Measurements from ENCODE around the gene FGF12.

FGF12 gene

DNA sequence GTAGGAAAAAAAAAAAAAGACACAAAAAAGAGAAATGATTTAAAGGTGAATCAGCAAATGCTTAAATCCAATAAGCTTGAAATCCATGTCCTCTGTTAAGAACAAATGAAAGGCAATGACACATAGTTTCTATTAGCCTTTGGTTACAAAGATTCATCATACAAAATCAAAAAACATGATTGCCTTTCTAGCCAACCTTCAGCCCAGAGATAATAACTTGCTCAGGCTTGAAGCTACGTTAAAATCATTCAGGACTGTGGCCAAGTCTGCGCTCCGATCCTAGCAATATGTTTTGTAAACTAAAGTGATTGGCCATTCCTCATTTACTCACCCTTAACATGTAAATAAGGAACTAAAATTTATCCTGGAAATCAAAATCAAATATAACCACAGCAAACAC lies 556.7 kb downstream of the FGF12 start:
- no peak for DNase-seq

DNA sequence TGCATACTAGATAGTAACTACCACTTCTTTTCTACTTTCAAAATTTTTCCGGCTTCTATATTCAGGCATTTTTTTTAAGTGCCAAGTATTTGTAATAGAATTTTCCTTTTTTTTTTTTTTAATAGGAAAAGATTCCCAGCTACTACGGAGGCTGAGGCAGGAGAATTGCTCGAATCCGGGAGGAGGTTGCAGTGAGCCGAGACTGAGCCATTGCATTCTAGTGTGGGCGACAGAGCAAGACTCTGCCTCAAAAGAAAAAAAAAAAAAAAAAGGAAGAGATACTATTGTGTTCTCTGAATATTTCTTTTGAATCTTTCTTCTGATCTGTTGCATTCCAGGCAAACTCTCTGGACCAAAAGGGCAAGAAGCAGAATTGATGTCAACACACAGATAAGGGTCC lies 557.3 kb downstream of the FGF12 start:
- DNase-seq, result no peak

DNA sequence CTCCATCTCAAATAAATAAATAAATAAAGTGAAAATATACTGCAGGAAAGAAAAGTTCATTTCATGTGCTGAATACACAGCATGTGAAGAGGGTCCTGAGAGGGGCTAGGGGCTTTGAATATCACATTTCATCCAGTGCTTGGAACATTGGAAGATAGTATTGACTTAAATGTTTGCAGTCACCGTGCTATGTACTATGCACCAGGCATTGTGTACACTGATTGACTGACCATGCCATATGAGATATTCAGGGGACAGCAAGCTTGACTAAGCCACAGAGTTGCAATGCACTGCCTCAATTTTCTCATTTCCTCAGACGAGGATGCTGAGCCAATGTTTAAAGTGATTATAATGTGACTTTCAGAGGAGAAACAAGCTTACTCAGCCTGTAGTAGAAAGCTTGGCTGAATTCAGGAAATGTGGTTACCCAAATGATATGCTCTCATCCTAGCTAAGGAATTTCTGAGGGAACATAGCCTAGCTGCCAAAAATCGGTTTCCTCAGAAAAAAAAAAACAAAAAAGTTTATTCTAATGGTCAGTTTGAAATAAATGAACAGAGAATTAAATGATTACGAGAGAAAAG lies 557.9 kb downstream of the FGF12 start:
- no peak for DNase-seq

DNA sequence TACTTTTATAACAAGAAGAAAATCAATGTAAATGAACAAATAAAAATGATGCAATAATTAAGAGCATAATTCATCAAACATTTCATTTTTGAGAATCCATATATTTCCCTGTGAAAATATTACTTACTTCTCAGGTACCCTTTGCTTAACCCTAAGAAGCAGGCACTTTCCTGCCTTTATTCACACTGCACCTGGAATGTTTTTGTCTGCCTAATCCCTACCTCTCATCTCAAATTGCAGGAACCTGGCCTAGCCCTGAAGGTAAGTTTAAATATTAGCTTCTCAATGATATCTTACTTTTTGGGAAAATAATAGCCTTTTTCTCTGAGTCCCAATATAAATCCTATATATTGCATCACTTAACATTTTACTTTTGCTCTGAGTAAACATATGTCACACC lies 559.1 kb downstream of the FGF12 start:
- DNase-seq, result no peak

DNA sequence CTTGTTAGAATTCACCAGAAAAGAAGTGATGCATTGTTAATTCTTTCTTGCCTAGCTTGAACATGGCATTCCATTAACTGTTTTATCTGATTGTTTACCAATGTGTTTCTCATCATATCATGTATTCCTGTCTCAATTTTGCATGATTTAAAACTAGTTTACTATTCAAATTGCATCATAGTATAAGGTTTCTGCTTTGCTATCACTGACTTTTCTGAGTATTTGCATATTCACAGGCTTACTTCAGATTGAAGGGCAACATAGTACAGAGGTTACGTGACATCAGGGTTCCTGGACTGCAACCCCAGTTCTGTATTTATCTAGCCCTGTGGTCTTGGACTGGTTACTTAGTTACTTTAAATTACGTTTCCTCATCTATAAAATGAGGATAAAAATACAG lies 561.8 kb downstream of the FGF12 start:
- DNase-seq, result no peak

DNA sequence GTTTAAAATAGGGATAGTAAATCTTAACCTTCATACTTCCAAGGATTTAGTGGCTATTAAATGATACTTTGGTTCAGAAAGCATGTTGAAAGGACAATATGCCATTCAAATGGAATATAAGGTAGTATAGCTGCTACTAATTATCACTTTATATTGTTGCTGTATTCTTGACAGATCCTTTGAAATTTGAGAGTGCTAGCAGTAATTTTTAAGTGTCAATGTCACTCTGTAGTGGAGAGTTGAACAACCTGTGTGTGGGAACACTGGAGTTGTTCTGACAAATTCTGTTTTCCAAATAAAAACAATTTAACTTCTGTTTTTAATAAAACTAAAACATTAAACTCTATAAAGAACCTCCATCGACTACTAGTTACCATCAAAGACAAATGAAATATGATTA lies 565.7 kb downstream of the FGF12 start:
- DNase-seq, result no peak

DNA sequence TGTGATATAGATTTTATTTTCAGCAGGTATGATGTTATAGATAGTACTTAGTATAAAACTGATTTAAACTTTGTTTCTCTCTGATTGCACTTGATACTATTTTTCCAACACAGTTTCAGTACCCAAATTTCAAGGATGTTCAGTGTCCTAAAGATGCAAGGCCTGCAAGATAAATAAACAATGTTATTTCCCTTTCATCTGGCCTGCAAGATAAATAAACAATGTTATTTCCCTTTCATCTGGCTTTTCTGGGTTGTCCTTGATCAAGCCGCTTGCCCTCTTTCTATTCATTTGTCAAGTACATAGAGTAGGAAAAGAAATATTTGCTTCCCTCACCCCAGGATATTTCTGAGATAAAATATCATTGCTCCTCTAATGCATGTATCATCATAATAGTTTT lies 571.0 kb downstream of the FGF12 start:
- DNase-seq, result no peak

DNA sequence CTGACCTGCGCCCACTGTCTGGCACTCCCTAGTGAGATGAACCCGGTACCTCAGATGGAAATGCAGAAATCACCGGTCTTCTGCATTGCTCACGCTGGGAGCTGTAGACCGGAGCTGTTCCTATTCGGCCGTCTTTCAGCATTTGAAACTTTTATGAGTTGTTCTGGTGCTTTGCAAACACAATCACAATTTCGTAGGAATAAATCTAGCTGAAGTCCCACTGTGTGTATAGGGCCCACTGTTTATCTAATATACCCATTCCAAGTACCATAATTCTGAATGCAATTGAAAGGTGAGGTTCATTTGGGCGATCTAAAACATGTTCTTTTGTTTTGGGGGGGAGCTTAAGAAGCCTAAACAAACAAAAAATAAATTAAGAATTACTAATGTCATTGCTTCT lies 572.1 kb downstream of the FGF12 start:
- DNase-seq, result no peak

DNA sequence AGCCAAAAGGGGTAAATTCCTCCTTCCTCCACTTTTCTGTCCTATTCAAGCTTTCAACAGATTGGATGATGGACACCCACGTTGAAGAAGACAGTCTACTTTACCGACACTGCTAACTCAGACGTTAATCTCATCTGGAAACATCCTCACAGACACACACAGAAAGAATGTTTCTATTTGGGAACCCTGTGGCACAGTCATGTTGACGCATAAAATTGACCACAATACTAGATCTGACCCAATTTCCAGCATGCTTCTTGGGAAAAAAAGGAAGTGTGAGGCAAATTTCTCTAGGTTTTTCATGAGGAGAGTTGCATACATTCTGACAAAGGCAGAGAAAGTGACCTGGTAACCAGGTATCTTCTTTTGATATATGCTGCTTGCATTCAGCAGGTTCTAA lies 594.1 kb downstream of the FGF12 start:
- DNase-seq, result no peak

DNA sequence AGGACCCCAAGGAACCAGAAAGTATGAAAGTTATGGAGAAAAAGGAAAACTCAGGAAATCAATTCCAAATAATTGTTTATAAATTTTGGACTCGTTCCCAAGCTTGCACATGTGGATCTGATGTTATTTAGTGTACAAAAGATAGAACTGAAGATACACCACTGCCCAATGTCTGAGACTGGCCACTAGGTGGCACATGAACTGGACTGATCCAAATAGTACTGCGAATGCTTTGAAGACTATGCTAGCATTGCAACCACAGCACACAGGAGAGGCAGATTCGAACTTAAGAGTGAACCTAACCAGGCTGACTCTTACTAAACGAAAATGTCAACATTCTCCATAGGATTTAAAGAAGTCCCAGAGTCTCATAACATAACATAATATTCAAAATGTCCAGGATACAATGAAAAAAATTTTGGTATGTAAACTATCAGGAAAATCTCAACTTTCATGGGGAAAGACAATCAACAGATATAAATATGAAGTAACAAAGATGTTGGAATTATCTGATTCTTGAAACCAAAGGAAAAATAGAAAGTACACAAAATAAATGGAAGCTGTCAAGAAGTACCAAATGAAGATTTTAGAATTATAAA lies 596.7 kb downstream of the FGF12 start:
- peak; percentile 26 for DNase-seq

DNA sequence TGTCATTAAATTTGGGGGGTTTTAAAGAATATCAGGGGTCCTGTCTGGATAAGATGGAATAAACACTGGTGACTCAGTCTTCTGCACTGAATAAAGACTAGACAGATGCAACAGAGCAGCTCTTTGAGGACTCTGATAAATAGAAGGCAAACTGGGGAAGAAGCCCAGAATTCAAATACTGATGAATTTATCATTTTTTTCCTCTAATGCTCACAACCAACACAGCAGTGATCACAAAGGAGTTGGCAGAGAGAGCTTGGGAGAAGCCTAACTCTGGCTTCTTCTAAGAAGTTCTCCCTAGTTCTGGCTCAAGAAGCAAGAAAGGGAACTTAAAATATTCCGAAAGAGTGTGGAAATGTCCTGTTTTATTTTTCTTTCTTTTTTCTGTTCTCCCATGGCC lies 597.8 kb downstream of the FGF12 start:
- no peak for DNase-seq

DNA sequence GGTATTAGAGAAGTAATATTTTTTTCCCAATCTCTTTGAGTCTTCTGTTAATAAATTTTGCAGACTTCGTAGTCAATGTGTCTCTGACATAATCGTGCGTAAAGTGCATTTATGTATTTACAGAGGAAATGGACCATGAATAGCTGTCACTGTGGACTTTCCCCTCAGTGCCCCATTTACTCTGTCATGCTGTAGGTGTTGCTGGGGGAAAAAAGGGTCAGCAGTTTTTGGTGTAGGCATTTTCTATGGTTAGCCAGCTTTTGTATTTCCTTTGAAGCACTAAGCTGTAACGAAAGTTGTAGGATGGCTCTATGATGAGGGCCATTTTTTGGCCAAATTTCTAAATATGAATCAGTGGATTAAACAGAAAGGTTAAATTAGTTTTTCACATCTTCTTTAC lies 598.4 kb downstream of the FGF12 start:
- DNase-seq, result no peak

DNA sequence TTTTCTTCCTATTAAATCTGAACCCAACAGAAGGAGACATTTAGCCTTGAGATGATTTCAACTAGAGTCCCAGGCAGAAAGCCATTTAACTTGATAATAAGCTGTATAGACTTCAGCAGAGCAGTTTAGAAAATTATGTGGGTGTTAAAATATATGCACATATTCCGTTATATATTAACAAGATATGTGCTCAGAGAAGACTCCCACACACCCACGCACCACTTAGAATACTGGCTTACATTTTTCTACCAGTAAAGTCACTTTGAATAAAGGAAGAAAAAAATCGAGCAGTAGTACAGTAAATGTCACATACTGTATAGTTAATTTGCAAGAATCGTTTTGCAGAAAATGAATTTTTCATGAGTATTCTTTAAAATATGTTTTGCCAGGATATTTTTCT lies 599.3 kb downstream of the FGF12 start:
- DNase-seq, result no peak

DNA sequence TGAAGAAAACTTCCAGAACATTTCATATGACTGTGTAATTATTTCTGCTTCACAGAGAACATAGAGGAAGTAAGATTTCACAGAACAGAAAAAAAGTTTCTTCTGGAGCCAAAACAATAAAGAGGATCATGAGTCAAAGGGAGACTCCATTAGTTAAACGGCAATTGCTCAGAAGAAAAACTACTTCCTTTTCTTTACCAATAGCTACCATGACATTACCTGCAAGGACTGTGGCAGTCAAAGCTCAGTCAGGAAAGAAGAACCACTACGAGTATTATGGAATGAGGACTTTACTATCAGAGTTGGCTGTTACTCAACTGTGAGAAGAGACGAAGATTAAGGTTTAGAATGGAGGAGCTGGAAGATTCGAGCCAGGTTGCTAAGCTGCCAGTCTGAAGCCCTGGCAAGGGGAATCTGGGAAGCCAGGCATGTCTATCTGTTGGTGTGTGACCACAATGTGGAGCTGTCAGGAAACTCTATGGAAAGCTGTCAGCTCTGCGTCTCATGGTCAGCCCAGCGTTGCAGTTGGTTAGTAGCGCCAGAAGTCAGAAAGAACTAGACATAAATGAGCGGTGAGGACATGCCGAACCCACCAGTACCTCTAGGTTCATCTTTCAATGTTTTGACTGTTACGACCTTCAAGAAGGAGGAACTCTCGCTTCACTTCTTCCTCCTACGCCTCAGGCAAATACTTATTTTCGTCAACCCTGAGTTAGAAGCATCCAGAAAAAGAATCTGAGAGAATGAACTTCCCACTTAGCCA lies 604.3 kb downstream of the FGF12 start:
- DNase-seq, result peak; percentile 56

DNA sequence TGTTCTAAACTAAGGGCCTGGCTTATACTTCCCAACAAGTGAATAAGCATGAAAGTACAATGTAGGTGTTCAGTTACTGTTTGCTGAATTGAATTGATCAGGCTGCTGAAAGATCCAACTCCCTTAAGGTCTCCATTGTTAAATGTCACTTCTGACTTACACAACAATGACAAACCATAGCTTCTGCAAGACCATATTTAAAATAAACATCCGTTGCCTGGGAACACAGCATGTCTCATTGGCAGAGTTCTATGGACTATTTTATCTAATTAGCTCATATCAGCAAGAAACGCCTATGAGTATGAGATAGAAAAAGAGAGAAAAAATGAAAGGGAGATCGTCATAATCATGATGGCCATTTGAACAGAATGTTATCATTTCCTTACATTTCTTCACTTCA lies 605.4 kb downstream of the FGF12 start:
- DNase-seq, result no peak

DNA sequence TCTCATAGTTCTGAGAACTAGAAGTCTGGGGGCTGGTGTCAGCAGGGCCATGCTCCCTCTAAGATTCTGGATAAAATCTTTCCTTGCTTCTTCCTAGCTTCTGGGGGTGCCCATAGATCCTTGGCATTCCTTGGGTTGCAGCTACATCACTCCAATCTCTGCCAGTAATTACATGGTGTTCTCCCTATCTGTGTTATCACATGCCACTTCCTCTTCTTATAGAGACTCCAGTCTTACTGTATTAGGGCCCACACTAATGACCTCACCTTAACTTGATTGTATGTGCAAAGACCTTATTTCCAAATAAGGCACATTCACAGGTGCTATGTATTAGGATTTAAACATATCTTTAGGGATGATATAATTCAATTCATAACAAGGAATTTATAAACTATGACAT lies 618.5 kb downstream of the FGF12 start:
- no peak for DNase-seq

DNA sequence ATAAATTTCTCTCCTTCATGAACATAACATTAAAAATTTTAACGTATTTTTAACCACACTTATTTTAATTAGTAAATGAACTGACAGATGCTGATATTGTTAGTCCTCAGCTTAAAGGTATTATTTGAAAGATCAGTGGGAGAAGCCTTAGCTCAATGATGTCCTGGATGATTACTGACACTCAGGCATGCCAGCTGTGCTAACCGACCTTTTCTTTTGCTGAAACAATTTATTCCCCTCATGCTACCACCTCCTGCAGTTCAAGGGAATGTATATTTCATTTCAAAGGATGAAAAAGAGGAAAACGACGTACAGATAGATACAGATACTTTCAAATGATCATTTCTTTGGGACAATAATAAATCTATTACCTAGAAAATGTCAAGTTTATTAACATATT lies 620.8 kb downstream of the FGF12 start:
- no peak for DNase-seq

DNA sequence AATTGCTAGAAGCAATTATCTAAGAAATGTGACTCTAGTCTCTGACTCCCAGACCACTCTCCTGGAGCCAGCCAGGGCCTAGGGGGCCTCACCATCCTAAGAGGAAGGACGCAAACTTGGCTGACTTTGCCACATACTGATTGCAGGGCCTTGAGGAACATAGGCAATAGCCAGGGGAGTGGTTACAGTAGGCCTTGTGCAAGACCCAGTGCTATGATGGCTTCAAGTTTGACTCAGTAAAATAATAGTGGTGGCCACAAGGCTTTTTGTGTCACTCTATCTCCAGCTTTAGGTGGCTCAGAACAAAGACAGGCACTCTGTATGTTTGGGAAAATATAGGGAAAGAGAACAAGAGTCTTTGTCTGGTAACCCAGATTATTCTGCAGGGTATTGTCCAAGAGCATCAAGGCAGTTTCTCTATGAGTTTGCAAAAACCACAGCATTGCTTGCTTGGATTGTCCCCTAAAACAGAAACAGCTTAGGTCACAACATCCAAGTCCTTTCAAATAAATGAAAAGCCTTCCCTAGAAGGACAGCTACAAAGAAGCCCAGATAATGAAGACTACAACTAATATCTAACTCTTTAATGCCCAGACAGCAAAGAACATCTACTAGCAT lies 634.8 kb downstream of the FGF12 start:
- peak; percentile 0 for DNase-seq

DNA sequence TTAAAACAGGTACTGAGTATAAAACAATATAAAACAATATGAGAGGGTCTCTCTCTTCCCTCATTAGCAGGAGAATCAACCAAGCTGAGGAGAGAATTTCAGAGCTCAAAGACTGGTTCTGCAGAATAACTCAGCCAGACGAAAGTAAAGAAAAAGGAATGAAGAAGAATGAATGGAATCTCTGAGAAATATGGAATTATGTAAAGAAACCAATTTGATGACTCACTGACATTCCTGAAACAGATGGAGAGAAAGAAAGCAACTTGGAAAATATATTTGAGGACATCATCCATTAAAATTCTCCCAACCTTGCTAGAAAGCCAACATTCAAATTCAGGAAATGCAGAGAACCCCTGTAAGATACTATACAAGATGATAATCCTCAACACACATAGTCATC lies 635.5 kb downstream of the FGF12 start:
- DNase-seq, result no peak

DNA sequence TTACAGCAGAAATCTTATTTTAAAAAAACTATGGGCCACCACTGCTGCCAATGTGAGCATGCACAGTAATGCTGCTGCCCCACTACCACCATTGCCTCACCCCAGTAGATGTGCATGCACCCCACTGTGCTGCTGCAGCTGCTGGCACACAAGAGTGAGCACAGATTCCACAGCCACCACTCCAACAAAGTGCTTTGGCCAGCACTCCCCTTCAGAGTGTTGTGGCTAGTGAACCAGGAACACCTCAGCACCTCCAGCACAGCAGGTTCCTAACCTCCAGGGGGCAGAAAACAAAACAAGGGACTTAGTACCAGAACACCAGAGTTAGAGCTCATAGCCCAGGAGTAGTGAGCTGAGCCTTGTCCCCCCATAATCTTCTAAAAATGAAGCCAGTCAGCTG lies 636.8 kb downstream of the FGF12 start:
- no peak for DNase-seq

Measured in MV-4-11 (cell line).